ENCODE results near the gene COL20A1. TPM values are rescaled to one million over a fixed set of nuclear protein-coding genes. Genes with fewer than 3 reads are reported as not detected.

Gene COL20A1
- total RNA-seq, 1 experiment from 2014 or later = not detected

DNA sequence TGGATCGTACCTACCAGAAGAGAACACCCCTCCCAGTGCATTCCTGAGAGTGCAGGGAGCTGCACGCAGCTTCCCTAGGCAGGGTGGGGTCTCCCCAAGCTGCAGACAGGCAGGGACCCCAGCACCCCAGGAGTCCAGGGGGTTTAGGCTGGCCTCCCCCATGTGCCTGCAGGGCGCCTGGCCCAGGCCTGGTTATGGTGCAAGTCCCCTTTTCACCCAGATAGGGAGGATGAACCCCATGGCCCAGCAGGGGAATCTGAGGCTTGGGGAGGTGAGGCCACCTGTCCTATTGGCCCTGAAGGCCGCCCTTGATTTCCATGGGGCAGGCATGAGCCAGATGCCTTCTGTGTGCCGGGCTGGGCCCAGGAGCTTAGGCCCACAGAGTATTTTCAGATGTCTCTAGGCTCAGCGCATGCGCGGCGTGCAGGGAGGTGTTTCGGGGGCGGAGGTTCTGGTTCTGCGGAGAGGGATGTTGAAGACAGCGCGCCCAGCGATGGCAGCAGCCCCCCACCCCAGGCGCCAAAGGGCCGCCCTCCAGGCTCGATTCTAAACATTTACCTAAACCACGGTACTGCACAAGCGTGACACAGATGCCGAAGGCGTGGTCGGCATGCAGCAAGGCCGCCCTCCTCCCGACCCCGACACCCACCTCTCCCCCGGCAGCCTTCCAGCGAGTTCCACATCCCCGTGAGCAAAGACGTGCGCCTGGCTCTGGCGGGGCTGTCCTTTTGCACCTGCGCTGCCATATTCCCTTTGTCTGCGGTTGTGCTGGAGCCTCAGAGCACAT, 29.4 kb downstream of the COL20A1 start:
- no peaks in the 10 kb centered on the region for H3K79me2 ChIP-seq (ENCODE audit: low read length)
- no peaks in the 10 kb centered on the region for H3K9me2 ChIP-seq (replicated peaks; ENCODE audit: low read length)
- CTCF ChIA-PET = interaction anchor here (1.0 kb wide), 1 partner anchor 13 kb away, joined by 4 read pairs; no protein-coding TSS in a partner anchor
- no peak overlapping the region for H3K4me2 ChIP-seq (ENCODE audit: low read length)
- no peaks in the 10 kb centered on the region for H3K9me3 ChIP-seq (ENCODE audit: low read length)
- TF ChIP-seq EZH2phosphoT487 (IDR thresholded peaks at IDR 0.05; ENCODE audit: borderline replicate concordance, low read length) = no peak
- TF ChIP-seq EZH2 (IDR thresholded peaks at IDR 0.05; ENCODE audit: low read length, unreplicated experiment) = no peak
- no peak for TF ChIP-seq CTCF (conservative IDR thresholded peaks at IDR 0.05; ENCODE audit: low read depth, low read length)
- intact Hi-C loops (cut with micrococcal nuclease) = no loop called here
- peaks cover 20% of the 10 kb centered on the region; the same call in 1 of the 2 replicates for H3K27me3 ChIP-seq (ENCODE audit: low read length)
- H3K27ac ChIP-seq (ENCODE audit: low read length) = no peak overlapping the region
- no peaks in the 10 kb centered on the region for H4K20me1 ChIP-seq (ENCODE audit: low read length)
- no peaks in the 10 kb centered on the region for H3F3A ChIP-seq (ENCODE audit: low read length, unreplicated experiment)
- no peaks in the 10 kb centered on the region for H3K4me1 ChIP-seq (ENCODE audit: insufficient read depth, low read length)
- POLR2A ChIA-PET (ENCODE audit: unreplicated experiment) = no interaction called here
- DNase-seq (no peak), ATAC-seq (no peak)
- no peaks in the 10 kb centered on the region for H3K36me3 ChIP-seq (ENCODE audit: low read depth, low read length)
- no peak overlapping the region for H3K9ac ChIP-seq (ENCODE audit: low read length)
- no TSS peak for BruUV-seq (replicated peaks)
- no peak overlapping the region for H3K4me3 ChIP-seq (ENCODE audit: low read length)
- no peak overlapping the region for H2AFZ ChIP-seq (ENCODE audit: low read length)

DNA sequence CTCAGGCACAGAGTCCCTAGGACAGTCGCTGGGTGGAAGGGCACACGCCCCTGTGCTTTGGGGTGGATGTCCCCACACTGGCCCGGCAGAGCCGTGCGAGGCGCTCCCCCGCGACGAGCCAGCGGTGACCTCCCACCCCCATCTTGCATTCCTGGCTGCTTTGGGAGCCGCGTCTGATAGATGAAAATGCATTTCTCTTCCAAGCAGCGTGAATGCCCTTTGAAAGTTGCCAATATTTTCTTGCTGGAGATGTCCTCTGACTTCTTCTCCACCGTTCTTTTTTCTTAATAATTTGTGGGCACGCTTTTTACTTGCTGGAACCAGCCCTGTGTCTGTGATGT, 29.9 kb downstream of the COL20A1 start:
- Histone ChIP-seq H3K4me2 (ENCODE audit: low read length) (no peak overlapping the region), H3K9me2 (replicated peaks; ENCODE audit: low read length) (no peaks in the 10 kb centered on the region), H3K9ac (ENCODE audit: low read length) (no peak overlapping the region), H3K79me2 (ENCODE audit: low read length) (no peaks in the 10 kb centered on the region), H3K36me3 (ENCODE audit: low read depth, low read length) (no peaks in the 10 kb centered on the region), H3F3A (ENCODE audit: low read length, unreplicated experiment) (no peaks in the 10 kb centered on the region), H4K20me1 (ENCODE audit: low read length) (no peaks in the 10 kb centered on the region), H3K4me1 (ENCODE audit: insufficient read depth, low read length) (no peaks in the 10 kb centered on the region), H3K4me3 (ENCODE audit: low read length) (no peak overlapping the region), H2AFZ (ENCODE audit: low read length) (no peak overlapping the region), H3K27ac (ENCODE audit: low read length) (no peak overlapping the region), H3K9me3 (ENCODE audit: low read length) (no peaks in the 10 kb centered on the region), H3K27me3 (ENCODE audit: low read length) (peaks cover 20% of the 10 kb centered on the region; the same call in 1 of the 2 replicates)
- intact Hi-C loops (cut with micrococcal nuclease) = no loop called here
- CTCF ChIA-PET = no interaction called here
- TF ChIP-seq EZH2phosphoT487 (IDR thresholded peaks at IDR 0.05; ENCODE audit: borderline replicate concordance, low read length) = no peak
- no peak for TF ChIP-seq EZH2 (IDR thresholded peaks at IDR 0.05; ENCODE audit: low read length, unreplicated experiment)
- no peak for TF ChIP-seq CTCF (conservative IDR thresholded peaks at IDR 0.05; ENCODE audit: low read depth, low read length)
- no peak for ATAC-seq
- POLR2A ChIA-PET (ENCODE audit: unreplicated experiment) = no interaction called here
- BruUV-seq (replicated peaks) = no TSS peak
- no peak for DNase-seq

GRCh38 chr20:63323357-63323981, 30.5 kb downstream of the COL20A1 start:
- Histone ChIP-seq H3K79me2 (ENCODE audit: low read length) (no peaks in the 10 kb centered on the region), H3F3A (ENCODE audit: low read length, unreplicated experiment) (no peaks in the 10 kb centered on the region), H3K27ac (ENCODE audit: low read length) (no peak overlapping the region), H3K9me2 (replicated peaks; ENCODE audit: low read length) (no peaks in the 10 kb centered on the region), H3K27me3 (ENCODE audit: low read length) (peaks cover 20% of the 10 kb centered on the region; the same call in 1 of the 2 replicates), H3K36me3 (ENCODE audit: low read depth, low read length) (no peaks in the 10 kb centered on the region), H4K20me1 (ENCODE audit: low read length) (no peaks in the 10 kb centered on the region), H2AFZ (ENCODE audit: low read length) (no peak overlapping the region), H3K9ac (ENCODE audit: low read length) (no peak overlapping the region), H3K4me1 (ENCODE audit: insufficient read depth, low read length) (no peaks in the 10 kb centered on the region), H3K9me3 (ENCODE audit: low read length) (no peaks in the 10 kb centered on the region), H3K4me2 (ENCODE audit: low read length) (no peak overlapping the region), H3K4me3 (ENCODE audit: low read length) (no peak overlapping the region)
- no peak for ATAC-seq
- ChIA-PET CTCF (no interaction called here), POLR2A (ENCODE audit: unreplicated experiment) (no interaction called here)
- TF ChIP-seq CTCF (conservative IDR thresholded peaks at IDR 0.05; ENCODE audit: low read depth, low read length) = 0 out of 2 replicates have a peak, but pooled peaks have one; percentile 12
- no peak for TF ChIP-seq EZH2 (IDR thresholded peaks at IDR 0.05; ENCODE audit: low read length, unreplicated experiment)
- intact Hi-C loops (cut with micrococcal nuclease) = no loop called here
- no peak for DNase-seq
- no TSS peak for BruUV-seq (replicated peaks)
